DOHH2 (cell line): Measurements from ENCODE around the gene FNBP1L.

Source experiments
- CTCF ChIP-seq: fragments of 200-600 bp; sonication (generic); IDR thresholded peaks from one replicate; pipeline ENCODE4 v1.5.1; 2014; ENCODE audit warnings: antibody characterized with exemption, mild to moderate bottlenecking, low read depth, low read length; ENCODE audit not compliant: poor library complexity, severe bottlenecking
- EZH2phosphoT487 ChIP-seq: fragments of 200-600 bp; sonication (generic); IDR thresholded peaks from 2 replicates; pipeline ENCODE4 v1.6.1; 2017; ENCODE audit warnings: borderline replicate concordance, mild to moderate bottlenecking, antibody characterized with exemption, low read length, moderate library complexity, mixed read lengths

DNA sequence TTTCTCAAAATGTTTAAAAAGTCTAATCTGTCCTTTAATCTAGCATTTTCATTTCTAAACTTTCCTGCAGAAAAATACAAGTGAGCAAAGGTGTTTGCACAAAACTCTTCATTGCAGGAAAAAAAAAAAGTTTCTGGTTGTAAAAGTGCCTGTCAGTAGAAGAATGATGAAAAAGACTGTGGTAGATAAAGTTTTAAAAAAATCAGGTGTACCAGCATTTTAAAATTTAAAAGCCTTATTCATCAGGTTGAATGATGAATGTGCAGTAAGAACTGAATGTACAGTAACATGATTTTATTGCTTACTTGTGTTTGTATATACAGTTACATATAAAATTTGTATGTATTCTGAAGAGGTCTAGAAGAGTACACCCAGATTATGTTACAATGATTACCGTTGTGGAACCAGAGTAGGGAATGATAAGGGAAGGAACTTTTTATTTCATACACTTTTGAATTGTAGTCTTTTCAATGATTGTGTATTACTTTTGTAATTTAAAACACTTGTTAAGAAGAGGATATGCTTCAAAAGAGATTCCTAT is 54.0 kb downstream of the FNBP1L start:
- TF ChIP-seq CTCF (no peak), EZH2phosphoT487 (no peak)
